Neural progenitor cell (in vitro differentiated cells): Measurements from ENCODE around the gene GPR87.

Source experiments
- CTCF ChIP-seq: fragments of 200-600 bp; sonication (generic); IDR thresholded peaks from 2 replicates; pipeline ENCODE4 v1.5.1; 2017; ENCODE audit warnings: antibody characterized with exemption, mild to moderate bottlenecking
- EZH2 ChIP-seq: fragments of 200-600 bp; sonication (generic); IDR thresholded peaks from 2 replicates; pipeline ENCODE4 v1.6.1; 2017; ENCODE audit warnings: antibody characterized with exemption, mild to moderate bottlenecking, moderate library complexity
- EZH2phosphoT487 ChIP-seq: fragments of 200-600 bp; sonication (generic); IDR thresholded peaks from 2 replicates; pipeline ENCODE4 v1.6.1; 2017; ENCODE audit warnings: antibody characterized with exemption

DNA sequence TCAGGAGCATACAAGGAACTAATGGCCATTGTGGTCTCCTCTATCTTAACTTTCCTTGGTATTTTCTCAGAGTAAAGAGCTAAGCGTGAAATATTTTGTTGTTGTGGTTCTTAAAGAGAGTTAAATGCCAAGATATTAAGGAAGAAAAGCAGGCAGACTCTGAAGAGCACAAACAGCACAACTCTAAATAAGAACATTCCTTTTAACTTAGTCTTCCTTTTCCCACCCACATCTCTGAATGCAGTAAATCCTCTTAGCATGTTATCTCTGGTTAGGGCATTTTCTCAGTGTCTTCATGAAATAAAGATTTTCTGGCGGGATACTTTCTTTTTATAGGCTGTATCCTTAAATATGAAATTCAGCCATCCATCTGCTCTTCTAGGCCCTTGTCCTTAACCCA lies 1.5 kb downstream of the GPR87 start:
- no peak for TF ChIP-seq EZH2
- no peak for TF ChIP-seq CTCF
- TF ChIP-seq EZH2phosphoT487: no peak
